Esophagus muscularis mucosa (tissue), 3 donors: ENCODE data around the gene XAB2.

Experiments
- POLR2AphosphoS5 ChIP-seq, 2 donors: sonication (generic); formaldehyde crosslinking; IDR thresholded peaks; one replicate each; pipeline ENCODE4 v1.6.1; 2017; ENCODE audit warnings: antibody characterized with exemption in 2 of 2
- TF ChIP-seq, protein P1 (sequence below), 3 experiments: fragments of 200-600 bp in 2 of 3; fragments of 450-650 bp in 1 of 3; sonication (generic) in 2 of 3; IDR thresholded peaks; one replicate each; pipeline ENCODE4 v1.5.1; 2017 to 2019; ENCODE audit warnings: antibody characterized with exemption in 3 of 3, mild to moderate bottlenecking in 2 of 3, moderate library complexity in 1 of 3

GRCh38 chr19:7607874-7608560 lies 21.3 kb downstream of the XAB2 start:
- TF ChIP-seq, protein P1, sequence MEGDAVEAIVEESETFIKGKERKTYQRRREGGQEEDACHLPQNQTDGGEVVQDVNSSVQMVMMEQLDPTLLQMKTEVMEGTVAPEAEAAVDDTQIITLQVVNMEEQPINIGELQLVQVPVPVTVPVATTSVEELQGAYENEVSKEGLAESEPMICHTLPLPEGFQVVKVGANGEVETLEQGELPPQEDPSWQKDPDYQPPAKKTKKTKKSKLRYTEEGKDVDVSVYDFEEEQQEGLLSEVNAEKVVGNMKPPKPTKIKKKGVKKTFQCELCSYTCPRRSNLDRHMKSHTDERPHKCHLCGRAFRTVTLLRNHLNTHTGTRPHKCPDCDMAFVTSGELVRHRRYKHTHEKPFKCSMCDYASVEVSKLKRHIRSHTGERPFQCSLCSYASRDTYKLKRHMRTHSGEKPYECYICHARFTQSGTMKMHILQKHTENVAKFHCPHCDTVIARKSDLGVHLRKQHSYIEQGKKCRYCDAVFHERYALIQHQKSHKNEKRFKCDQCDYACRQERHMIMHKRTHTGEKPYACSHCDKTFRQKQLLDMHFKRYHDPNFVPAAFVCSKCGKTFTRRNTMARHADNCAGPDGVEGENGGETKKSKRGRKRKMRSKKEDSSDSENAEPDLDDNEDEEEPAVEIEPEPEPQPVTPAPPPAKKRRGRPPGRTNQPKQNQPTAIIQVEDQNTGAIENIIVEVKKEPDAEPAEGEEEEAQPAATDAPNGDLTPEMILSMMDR (IDR thresholded peaks at IDR 0.05): no peak
- no peak for TF ChIP-seq POLR2AphosphoS5 (IDR thresholded peaks at IDR 0.05)
